ENCODE data around the gene PITPNB. TPM values are rescaled to one million over a fixed set of nuclear protein-coding genes. Genes with fewer than 3 reads are reported as not detected.

The PITPNB gene
- total RNA-seq, 3 donors from 2014 or later, result 42.5 to 130 (median 47.4) TPM

DNA sequence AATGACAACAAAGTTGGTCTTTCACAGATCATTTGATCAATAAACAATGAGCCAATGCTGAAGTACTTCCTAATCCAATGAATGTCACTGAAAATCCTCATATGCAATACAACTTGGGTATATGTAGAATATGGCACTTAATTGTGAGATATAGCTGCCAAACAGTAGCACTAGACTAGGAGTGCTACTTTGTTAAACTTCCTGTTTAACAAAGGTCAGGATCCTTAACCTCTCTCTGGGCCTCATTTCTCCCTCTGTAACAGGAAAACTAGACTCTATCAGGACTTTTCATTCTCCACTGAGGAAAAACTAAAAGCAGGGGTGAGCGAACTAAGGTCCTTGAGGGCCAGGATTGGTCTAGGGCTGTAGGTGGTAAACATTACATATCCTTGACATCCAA is 56.1 kb downstream of the PITPNB start:
- DNase-seq, result no peak
- H3K4me3 ChIP-seq, result no peak overlapping the region
- TF ChIP-seq, protein P1, sequence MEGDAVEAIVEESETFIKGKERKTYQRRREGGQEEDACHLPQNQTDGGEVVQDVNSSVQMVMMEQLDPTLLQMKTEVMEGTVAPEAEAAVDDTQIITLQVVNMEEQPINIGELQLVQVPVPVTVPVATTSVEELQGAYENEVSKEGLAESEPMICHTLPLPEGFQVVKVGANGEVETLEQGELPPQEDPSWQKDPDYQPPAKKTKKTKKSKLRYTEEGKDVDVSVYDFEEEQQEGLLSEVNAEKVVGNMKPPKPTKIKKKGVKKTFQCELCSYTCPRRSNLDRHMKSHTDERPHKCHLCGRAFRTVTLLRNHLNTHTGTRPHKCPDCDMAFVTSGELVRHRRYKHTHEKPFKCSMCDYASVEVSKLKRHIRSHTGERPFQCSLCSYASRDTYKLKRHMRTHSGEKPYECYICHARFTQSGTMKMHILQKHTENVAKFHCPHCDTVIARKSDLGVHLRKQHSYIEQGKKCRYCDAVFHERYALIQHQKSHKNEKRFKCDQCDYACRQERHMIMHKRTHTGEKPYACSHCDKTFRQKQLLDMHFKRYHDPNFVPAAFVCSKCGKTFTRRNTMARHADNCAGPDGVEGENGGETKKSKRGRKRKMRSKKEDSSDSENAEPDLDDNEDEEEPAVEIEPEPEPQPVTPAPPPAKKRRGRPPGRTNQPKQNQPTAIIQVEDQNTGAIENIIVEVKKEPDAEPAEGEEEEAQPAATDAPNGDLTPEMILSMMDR (IDR thresholded peaks at IDR 0.05), result no peak
- no peaks in the 10 kb centered on the region for H3K9me3 ChIP-seq
- intact Hi-C loops (cut with DNase I, micrococcal nuclease), result no loop called here
- H3K36me3 ChIP-seq (ENCODE audit: low read depth), result no peaks in the 10 kb centered on the region
- peaks cover 15% of the 10 kb centered on the region for H3K4me1 ChIP-seq (ENCODE audit: low read depth)
- no peak for ATAC-seq

DNA sequence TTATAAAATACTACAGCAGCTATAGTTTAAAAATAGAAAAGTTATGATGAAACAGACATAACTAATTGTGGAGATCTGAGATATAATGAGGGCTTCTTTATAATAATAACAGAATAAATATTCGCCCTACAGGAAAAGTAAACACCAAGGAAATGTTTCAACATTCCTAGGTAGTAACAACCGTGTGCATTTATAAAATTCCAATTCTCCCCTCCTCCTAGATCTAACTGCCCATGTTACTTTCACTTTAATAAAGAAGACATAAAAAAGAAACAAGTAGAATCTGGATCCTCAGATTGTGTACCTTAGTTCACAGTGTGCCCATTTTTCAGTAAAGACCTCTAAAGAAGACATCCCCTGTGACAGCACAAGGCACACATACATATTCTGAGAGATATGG is 59.7 kb downstream of the PITPNB start:
- no peak for DNase-seq
- H3K4me3 ChIP-seq, result no peak overlapping the region
- H3K4me1 ChIP-seq (ENCODE audit: low read depth), result peaks cover 15% of the 10 kb centered on the region
- ATAC-seq, result no peak
- intact Hi-C loops (cut with DNase I, micrococcal nuclease), result no loop called here
- no peaks in the 10 kb centered on the region for H3K36me3 ChIP-seq (ENCODE audit: low read depth)
- TF ChIP-seq, protein P1 (IDR thresholded peaks at IDR 0.05), result no peak
- H3K9me3 ChIP-seq, result no peaks in the 10 kb centered on the region

DNA sequence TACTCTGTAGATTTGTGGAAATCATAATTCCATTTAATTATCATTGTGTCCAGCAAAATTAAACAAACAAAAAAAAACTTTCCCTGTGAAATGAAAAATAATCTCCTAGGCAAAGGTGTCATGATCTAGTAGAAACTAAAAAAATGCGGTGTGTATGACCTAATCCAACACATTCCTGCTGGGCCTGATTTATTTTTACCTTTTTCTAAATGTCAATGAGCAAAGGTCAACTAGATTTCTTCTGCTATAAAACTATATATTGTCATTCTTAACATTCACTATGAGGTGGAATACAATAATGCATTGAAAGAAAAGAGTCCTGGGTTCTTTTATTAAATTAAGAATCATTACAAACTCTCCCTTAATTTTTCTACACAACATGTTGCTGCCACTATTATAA is 60.4 kb downstream of the PITPNB start:
- TF ChIP-seq, protein P1 (IDR thresholded peaks at IDR 0.05), result no peak
- no peaks in the 10 kb centered on the region for H3K9me3 ChIP-seq
- DNase-seq (no peak), ATAC-seq (peak; percentile 34)
- no peak overlapping the region for H3K4me3 ChIP-seq
- intact Hi-C loops (cut with DNase I, micrococcal nuclease), result no loop called here
- H3K4me1 ChIP-seq (ENCODE audit: low read depth), result peaks cover 15% of the 10 kb centered on the region
- no peaks in the 10 kb centered on the region for H3K36me3 ChIP-seq (ENCODE audit: low read depth)

DNA sequence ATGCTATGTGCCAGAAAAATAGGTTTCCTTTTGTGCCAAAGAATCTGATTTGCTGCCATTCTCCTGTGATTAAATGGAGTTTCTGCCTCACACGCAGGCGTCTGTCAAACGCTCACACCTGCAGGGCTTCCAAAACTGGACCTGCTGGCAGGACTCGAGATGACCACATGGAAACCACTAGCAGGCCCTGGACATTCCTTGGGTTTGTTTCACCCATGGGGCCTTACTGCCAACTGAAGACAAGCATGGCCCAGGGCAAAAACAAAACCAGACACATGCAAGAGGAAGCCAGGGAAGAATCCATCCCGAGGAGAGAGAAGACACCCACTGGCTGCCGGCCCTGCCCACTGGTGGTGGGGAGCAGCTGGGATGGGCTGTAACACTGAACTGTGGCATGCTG is 61.6 kb downstream of the PITPNB start:
- DNase-seq (no peak), ATAC-seq (no peak)
- intact Hi-C loops (cut with DNase I, micrococcal nuclease), result no loop called here
- H3K36me3 ChIP-seq (ENCODE audit: low read depth), result no peaks in the 10 kb centered on the region
- peaks cover 15% of the 10 kb centered on the region for H3K4me1 ChIP-seq (ENCODE audit: low read depth)
- H3K4me3 ChIP-seq, result no peak overlapping the region
- TF ChIP-seq, protein P1 (IDR thresholded peaks at IDR 0.05), result no peak
- H3K9me3 ChIP-seq, result no peaks in the 10 kb centered on the region

DNA sequence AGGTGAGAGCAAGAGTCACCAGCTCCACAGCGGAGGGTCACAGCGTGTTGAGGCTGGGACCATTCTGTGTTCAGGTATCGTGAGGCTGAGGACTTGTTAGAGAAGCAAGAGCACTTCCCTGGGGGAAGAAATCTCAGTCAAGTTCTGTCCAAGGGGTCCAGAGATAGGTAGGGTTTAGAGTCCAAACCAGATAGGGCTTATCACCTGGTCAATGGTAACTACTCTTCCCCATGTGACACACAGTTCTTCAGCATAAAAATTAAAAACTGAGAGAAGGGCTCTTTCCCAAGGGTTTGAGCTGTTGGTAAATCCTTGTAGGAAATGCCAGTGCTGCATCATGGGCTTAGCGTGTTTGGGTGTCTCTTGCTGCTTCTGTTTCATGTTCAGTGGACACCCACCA is 62.7 kb downstream of the PITPNB start:
- Histone ChIP-seq H3K9me3 (no peaks in the 10 kb centered on the region), H3K36me3 (ENCODE audit: low read depth) (no peaks in the 10 kb centered on the region)
- no peak for ATAC-seq

More for the DNA sequence above, 62.7 kb downstream of the PITPNB start:
- Histone ChIP-seq H3K4me3 (no peak overlapping the region), H3K4me1 (ENCODE audit: low read depth) (peaks cover 15% of the 10 kb centered on the region)
- no peak for DNase-seq
- TF ChIP-seq, protein P1 (IDR thresholded peaks at IDR 0.05), result no peak
- intact Hi-C loops (cut with DNase I, micrococcal nuclease), result no loop called here

Data from mucosa of descending colon (tissue), 3 donors.